ENCODE results near the gene CDH11. TPM values are rescaled to one million over a fixed set of nuclear protein-coding genes. Genes with fewer than 3 reads are reported as not detected.

CDH11 gene
- total and polyA plus RNA-seq, 10 of the 15 experiments (the other 5 are each of a cell fraction or from before 2014, with no cell fraction given): 0.31 to 9.7 (median 0.87) TPM

DNA sequence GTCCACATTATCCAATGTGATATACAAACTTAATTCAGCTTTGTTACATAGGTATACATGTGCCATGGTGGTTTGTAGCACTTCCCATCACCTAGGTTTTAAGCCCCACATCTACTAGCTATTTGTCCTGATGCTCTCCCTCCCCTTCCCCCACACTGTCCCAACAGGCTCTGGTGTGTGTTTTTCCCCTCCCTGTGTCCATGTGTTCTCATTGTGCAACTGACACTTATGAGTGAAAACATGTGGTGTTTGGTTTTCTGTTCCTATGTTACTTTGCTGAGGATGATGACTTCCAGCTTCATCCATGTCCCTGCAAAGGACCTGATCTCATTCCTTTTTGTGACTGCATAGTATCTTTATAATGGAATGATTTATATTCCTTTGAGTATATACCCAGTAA, 196.7 kb downstream of the CDH11 start:
- Histone ChIP-seq H2AFZ (ENCODE audit: control insufficient read depth, low read depth, low read length) (no peak overlapping the region), H4K20me1 (ENCODE audit: control insufficient read depth, insufficient read depth) (no peaks in the 10 kb centered on the region), H3K9me3 (replicated peaks; ENCODE audit: control insufficient read depth, insufficient read depth, low read length) (no peaks in the 10 kb centered on the region), H3K36me3 (ENCODE audit: control insufficient read depth in 2 of 2, insufficient read depth in 2 of 2, low read length in 1 of 2) (no peaks in the 10 kb centered on the region), H3K9ac (ENCODE audit: control insufficient read depth, insufficient read depth, low read length) (no peak overlapping the region), H3K4me1 (ENCODE audit: control insufficient read depth, insufficient read depth, low read length) (no peaks in the 10 kb centered on the region), H3K27ac (ENCODE audit: control insufficient read depth, insufficient read depth) (no peak overlapping the region), H3K4me2 (ENCODE audit: control insufficient read depth, insufficient read depth) (no peak overlapping the region), H3K79me2 (ENCODE audit: control insufficient read depth, insufficient read depth, low read length) (no peaks in the 10 kb centered on the region), H3K27me3 (replicated peaks in 1 of 2; ENCODE audit: control insufficient read depth in 2 of 2, insufficient read depth in 2 of 2, low read length in 1 of 2) (no peaks in the 10 kb centered on the region), H3K4me3 (no peak overlapping the region)
- ChIA-PET RAD21 (ENCODE audit: unreplicated experiment) (interaction anchor here (1.3 kb wide), 1 partner anchor 11 kb away, joined by 3 read pairs; no protein-coding TSS in a partner anchor), POLR2A (no interaction called here), CTCF (no interaction called here), SMC1A (ENCODE audit: uncharacterized antibody, unreplicated experiment) (no interaction called here)
- TF ChIP-seq SREBF2 (IDR thresholded peaks at IDR 0.05; ENCODE audit: low read length): no peak
- TF ChIP-seq, protein P1, sequence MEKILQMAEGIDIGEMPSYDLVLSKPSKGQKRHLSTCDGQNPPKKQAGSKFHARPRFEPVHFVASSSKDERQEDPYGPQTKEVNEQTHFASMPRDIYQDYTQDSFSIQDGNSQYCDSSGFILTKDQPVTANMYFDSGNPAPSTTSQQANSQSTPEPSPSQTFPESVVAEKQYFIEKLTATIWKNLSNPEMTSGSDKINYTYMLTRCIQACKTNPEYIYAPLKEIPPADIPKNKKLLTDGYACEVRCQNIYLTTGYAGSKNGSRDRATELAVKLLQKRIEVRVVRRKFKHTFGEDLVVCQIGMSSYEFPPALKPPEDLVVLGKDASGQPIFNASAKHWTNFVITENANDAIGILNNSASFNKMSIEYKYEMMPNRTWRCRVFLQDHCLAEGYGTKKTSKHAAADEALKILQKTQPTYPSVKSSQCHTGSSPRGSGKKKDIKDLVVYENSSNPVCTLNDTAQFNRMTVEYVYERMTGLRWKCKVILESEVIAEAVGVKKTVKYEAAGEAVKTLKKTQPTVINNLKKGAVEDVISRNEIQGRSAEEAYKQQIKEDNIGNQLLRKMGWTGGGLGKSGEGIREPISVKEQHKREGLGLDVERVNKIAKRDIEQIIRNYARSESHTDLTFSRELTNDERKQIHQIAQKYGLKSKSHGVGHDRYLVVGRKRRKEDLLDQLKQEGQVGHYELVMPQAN (conservative IDR thresholded peaks at IDR 0.05): no peak
- TF ChIP-seq HDAC2 (IDR thresholded peaks at IDR 0.05): no peak
- no peak for TF ChIP-seq ZNF384 (IDR thresholded peaks at IDR 0.05; ENCODE audit: borderline replicate concordance, low read depth, low read length)
- TF ChIP-seq, protein P2, sequence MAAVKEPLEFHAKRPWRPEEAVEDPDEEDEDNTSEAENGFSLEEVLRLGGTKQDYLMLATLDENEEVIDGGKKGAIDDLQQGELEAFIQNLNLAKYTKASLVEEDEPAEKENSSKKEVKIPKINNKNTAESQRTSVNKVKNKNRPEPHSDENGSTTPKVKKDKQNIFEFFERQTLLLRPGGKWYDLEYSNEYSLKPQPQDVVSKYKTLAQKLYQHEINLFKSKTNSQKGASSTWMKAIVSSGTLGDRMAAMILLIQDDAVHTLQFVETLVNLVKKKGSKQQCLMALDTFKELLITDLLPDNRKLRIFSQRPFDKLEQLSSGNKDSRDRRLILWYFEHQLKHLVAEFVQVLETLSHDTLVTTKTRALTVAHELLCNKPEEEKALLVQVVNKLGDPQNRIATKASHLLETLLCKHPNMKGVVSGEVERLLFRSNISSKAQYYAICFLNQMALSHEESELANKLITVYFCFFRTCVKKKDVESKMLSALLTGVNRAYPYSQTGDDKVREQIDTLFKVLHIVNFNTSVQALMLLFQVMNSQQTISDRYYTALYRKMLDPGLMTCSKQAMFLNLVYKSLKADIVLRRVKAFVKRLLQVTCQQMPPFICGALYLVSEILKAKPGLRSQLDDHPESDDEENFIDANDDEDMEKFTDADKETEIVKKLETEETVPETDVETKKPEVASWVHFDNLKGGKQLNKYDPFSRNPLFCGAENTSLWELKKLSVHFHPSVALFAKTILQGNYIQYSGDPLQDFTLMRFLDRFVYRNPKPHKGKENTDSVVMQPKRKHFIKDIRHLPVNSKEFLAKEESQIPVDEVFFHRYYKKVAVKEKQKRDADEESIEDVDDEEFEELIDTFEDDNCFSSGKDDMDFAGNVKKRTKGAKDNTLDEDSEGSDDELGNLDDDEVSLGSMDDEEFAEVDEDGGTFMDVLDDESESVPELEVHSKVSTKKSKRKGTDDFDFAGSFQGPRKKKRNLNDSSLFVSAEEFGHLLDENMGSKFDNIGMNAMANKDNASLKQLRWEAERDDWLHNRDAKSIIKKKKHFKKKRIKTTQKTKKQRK (IDR thresholded peaks at IDR 0.05; ENCODE audit: low read depth, low read length): no peak
- no peak for TF ChIP-seq ZBED1 (IDR thresholded peaks at IDR 0.05; ENCODE audit: borderline replicate concordance)
- no peak for TF ChIP-seq CHD1 (IDR thresholded peaks at IDR 0.05; ENCODE audit: low read depth, low read length)
- TF ChIP-seq RBBP5 (conservative IDR thresholded peaks at IDR 0.05): no peak
- TF ChIP-seq CBX5 (IDR thresholded peaks at IDR 0.05; ENCODE audit: low read depth): no peak
- intact Hi-C loops (cut with micrococcal nuclease; ENCODE audit: unreplicated experiment): no loop called here
- ATAC-seq (no peak), FAIRE-seq (no peak), DNase-seq (ENCODE audit: low read depth, low spot score) (no peak)
- BruUV-seq (replicated peaks): no TSS peak
- in situ Hi-C loops (cut with MboI): no loop called here

Measured in GM12878 (cell line).